HUES64 (cell line): ENCODE data around the gene CCDC112.
"Not testable (repeated sequence)": the region's sequence is repeated elsewhere in the genome, so short reads cannot be mapped to it uniquely, and the experiment has no call there.

ENCODE experiments used
- H3K27ac ChIP-seq: 2 replicates; pipeline ENCODE4 v1.7.0; 2013; ENCODE audit warnings: low read depth, low read length, inconsistent platforms
- H3K27me3 ChIP-seq: 2 replicates; pipeline ENCODE4 v1.6.1; 2013; ENCODE audit warnings: mild to moderate bottlenecking, low read length; ENCODE audit not compliant: insufficient read depth
- H3K36me3 ChIP-seq: 2 replicates; pipeline ENCODE4 v1.6.1; 2013; ENCODE audit warnings: mild to moderate bottlenecking, low read length; ENCODE audit not compliant: insufficient read depth
- H3K4me1 ChIP-seq: 2 replicates; pipeline ENCODE4 v1.6.1; 2013; ENCODE audit warnings: mild to moderate bottlenecking, low read length, moderate library complexity; ENCODE audit not compliant: insufficient read depth
- H3K4me3 ChIP-seq: 2 replicates; pipeline ENCODE4 v1.5.1; 2013; ENCODE audit warnings: mild to moderate bottlenecking, low read length, moderate library complexity
- H3K9ac ChIP-seq: 2 replicates; pipeline ENCODE4 v1.6.1; 2013; ENCODE audit warnings: mild to moderate bottlenecking, low read depth, low read length
- H3K9me3 ChIP-seq: 2 replicates; pipeline ENCODE4 v1.6.1; 2013; ENCODE audit warnings: low read depth, low read length; ENCODE audit not compliant: insufficient read depth
- WGBS: fragments of 150-250, 120-280 bp; methylation state at CpG from one replicate; pipeline ENCODE4 v1.1.7; 2013; ENCODE audit warnings: missing lambda C conversion rate; 5-methylcytosine and 5-hydroxymethylcytosine counted together

Gene CCDC112

GRCh38 chr5:115330830-115331229 lies 34.4 kb upstream of the CCDC112 start:
- Histone ChIP-seq H3K27ac (no peak overlapping the region), H3K9me3 (no peaks in the 10 kb centered on the region), H3K4me1 (peaks cover 24% of the 10 kb centered on the region), H3K4me3 (no peak overlapping the region), H3K36me3 (no peaks in the 10 kb centered on the region), H3K9ac (no peak overlapping the region), H3K27me3 (no peaks in the 10 kb centered on the region)
- WGBS = 70% methylated on average over 1 of the region's 2 CpGs

- no peak overlapping the region for H3K9ac ChIP-seq
- H3K36me3 ChIP-seq = no peaks in the 10 kb centered on the region
- WGBS = 61% methylated on average over 8 of the region's 8 CpGs
- H3K27me3 ChIP-seq = no peaks in the 10 kb centered on the region
- H3K9me3 ChIP-seq = no peaks in the 10 kb centered on the region
- H3K4me1 ChIP-seq = peaks cover 24% of the 10 kb centered on the region
- no peak overlapping the region; the same call in 1 of the 2 replicates for H3K4me3 ChIP-seq
- H3K27ac ChIP-seq = peak overlapping the region; percentile 76; the same call in 1 of the 2 replicates
These were observed 33.0 kb upstream of the CCDC112 start for GRCh38 chr5:115329475-115329874.

GRCh38 chr5:115328617-115329274 lies 32.3 kb upstream of the CCDC112 start:
- not testable (repeated sequence) for H3K27me3 ChIP-seq, H3K36me3 ChIP-seq, H3K9ac ChIP-seq, H3K9me3 ChIP-seq
- Histone ChIP-seq H3K27ac (peak overlapping the region; percentile 76; the same call in 1 of the 2 replicates), H3K4me3 (peak overlapping the region; percentile 11; the same call in 1 of the 2 replicates), H3K4me1 (peaks cover 24% of the 10 kb centered on the region)
- WGBS = 11% methylated on average over 6 of the region's 6 CpGs

GRCh38 chr5:115325296-115325959 lies 29.0 kb upstream of the CCDC112 start:
- H3K9ac ChIP-seq = no peak overlapping the region
- no peaks in the 10 kb centered on the region for H3K27me3 ChIP-seq
- H3K27ac ChIP-seq = no peak overlapping the region
- no peak overlapping the region for H3K4me3 ChIP-seq
- no peaks in the 10 kb centered on the region for H3K36me3 ChIP-seq
- H3K4me1 ChIP-seq = peaks cover 24% of the 10 kb centered on the region
- H3K9me3 ChIP-seq = 0 out of 2 replicates have a peak, but pooled peaks cover 3% of the 10 kb centered on the region
- 96% methylated on average over 3 of the region's 3 CpGs for WGBS

- Histone ChIP-seq H3K36me3 (no peaks in the 10 kb centered on the region), H3K9ac (no peak overlapping the region), H3K9me3 (0 out of 2 replicates have a peak, but pooled peaks cover 3% of the 10 kb centered on the region), H3K4me3 (no peak overlapping the region), H3K27ac (no peak overlapping the region), H3K27me3 (no peaks in the 10 kb centered on the region), H3K4me1 (peaks cover 12% of the 10 kb centered on the region)
- 92% methylated on average over 2 of the region's 2 CpGs for WGBS
These were observed 27.6 kb upstream of the CCDC112 start for GRCh38 chr5:115324021-115324420.

- Histone ChIP-seq H3K36me3 (no peaks in the 10 kb centered on the region), H3K4me1 (peaks cover under 1% of the 10 kb centered on the region; the same call in 1 of the 2 replicates), H3K9me3 (0 out of 2 replicates have a peak, but pooled peaks cover 3% of the 10 kb centered on the region), H3K27me3 (no peaks in the 10 kb centered on the region), H3K27ac (no peak overlapping the region), H3K9ac (no peak overlapping the region), H3K4me3 (no peak overlapping the region)
- WGBS = 94% methylated on average over 2 of the region's 2 CpGs
These were observed 26.3 kb upstream of the CCDC112 start for GRCh38 chr5:115322729-115323128.

GRCh38 chr5:115321309-115321708 lies 24.9 kb upstream of the CCDC112 start:
- Histone ChIP-seq H3K36me3 (no peaks in the 10 kb centered on the region), H3K27ac (no peak overlapping the region), H3K27me3 (no peaks in the 10 kb centered on the region), H3K9ac (no peak overlapping the region), H3K4me3 (no peak overlapping the region), H3K9me3 (0 out of 2 replicates have a peak, but pooled peaks cover 3% of the 10 kb centered on the region), H3K4me1 (no peaks in the 10 kb centered on the region)
- 93% methylated on average over 3 of the region's 3 CpGs for WGBS

GRCh38 chr5:115320515-115320914 lies 24.1 kb upstream of the CCDC112 start:
- no peak overlapping the region for H3K27ac ChIP-seq
- 0 out of 2 replicates have a peak, but pooled peaks cover 3% of the 10 kb centered on the region for H3K9me3 ChIP-seq
- H3K9ac ChIP-seq = no peak overlapping the region
- H3K4me3 ChIP-seq = no peak overlapping the region
- peaks cover 6% of the 10 kb centered on the region; the same call in 1 of the 2 replicates for H3K4me1 ChIP-seq
- WGBS = 96% methylated on average over 1 of the region's 1 CpG
- no peaks in the 10 kb centered on the region for H3K36me3 ChIP-seq
- H3K27me3 ChIP-seq = no peaks in the 10 kb centered on the region

GRCh38 chr5:115320006-115320405 lies 23.6 kb upstream of the CCDC112 start:
- Histone ChIP-seq H3K36me3 (no peaks in the 10 kb centered on the region), H3K27me3 (no peaks in the 10 kb centered on the region), H3K4me1 (peaks cover 7% of the 10 kb centered on the region; the same call in 1 of the 2 replicates), H3K9ac (no peak overlapping the region), H3K9me3 (0 out of 2 replicates have a peak, but pooled peaks cover 3% of the 10 kb centered on the region), H3K27ac (no peak overlapping the region), H3K4me3 (no peak overlapping the region)
- WGBS = 91% methylated on average over 3 of the region's 3 CpGs

GRCh38 chr5:115319007-115319406 lies 22.6 kb upstream of the CCDC112 start:
- WGBS = no CpG with 5 or more reads among the region's 1 CpG
- Histone ChIP-seq H3K9ac (no peak overlapping the region), H3K36me3 (no peaks in the 10 kb centered on the region), H3K4me1 (peaks cover 7% of the 10 kb centered on the region; the same call in 1 of the 2 replicates), H3K4me3 (no peak overlapping the region), H3K9me3 (0 out of 2 replicates have a peak, but pooled peaks cover 3% of the 10 kb centered on the region), H3K27me3 (no peaks in the 10 kb centered on the region), H3K27ac (no peak overlapping the region)

- Histone ChIP-seq H3K27me3 (no peaks in the 10 kb centered on the region), H3K9ac (no peak overlapping the region), H3K36me3 (no peaks in the 10 kb centered on the region), H3K4me1 (peaks cover 7% of the 10 kb centered on the region; the same call in 1 of the 2 replicates), H3K27ac (no peak overlapping the region), H3K4me3 (no peak overlapping the region), H3K9me3 (no peaks in the 10 kb centered on the region)
- WGBS = no CpG with 5 or more reads among the region's 1 CpG
These were observed 21.3 kb upstream of the CCDC112 start for GRCh38 chr5:115317736-115318135.
